ENCODE measurements around the gene ATXN7.

The ATXN7 gene

DNA sequence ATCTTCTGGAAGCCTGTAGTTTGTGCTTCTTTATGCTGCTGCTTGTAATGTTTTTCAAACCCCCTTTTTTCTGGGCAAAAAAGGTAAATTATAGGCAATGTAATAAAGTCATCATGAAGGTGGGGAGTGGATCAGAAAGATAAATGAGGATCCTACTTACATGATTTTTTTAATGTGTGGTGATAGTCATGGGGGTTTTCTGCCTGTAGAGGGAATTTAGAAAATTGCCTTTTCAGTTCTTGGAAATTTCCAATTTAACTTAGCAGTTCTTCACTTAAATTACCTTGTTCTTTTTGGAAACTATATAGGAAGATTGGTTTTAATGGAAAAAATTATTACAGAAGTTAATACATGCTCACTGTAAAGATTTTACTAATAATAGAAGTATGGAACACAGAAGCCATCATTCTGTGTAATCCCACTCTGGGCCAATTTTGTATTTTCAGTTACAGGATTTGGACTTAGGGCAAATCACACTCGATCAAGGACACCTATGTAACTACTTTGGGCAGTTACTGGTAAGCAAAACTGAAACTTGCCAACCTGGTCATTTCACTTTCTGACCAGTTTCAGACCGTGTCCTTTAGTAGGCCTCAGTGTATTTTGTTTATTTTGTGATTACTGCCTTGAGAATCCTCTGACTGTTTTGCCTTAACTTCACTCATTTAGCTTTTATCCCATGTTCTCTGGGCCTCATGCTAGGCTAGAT, 59.0 kb downstream of the ATXN7 start:
- Histone ChIP-seq H3K9ac (ENCODE audit: low read depth, low read length) (no peak overlapping the region), H3K36me3 (ENCODE audit: insufficient read depth, low read length) (peaks cover 3% of the 10 kb centered on the region; the same call in 1 of the 2 replicates), H3K4me1 (ENCODE audit: insufficient read depth, low read length) (no peaks in the 10 kb centered on the region), H3K9me3 (ENCODE audit: control insufficient read depth, insufficient read depth, low read length) (no peaks in the 10 kb centered on the region)

DNA sequence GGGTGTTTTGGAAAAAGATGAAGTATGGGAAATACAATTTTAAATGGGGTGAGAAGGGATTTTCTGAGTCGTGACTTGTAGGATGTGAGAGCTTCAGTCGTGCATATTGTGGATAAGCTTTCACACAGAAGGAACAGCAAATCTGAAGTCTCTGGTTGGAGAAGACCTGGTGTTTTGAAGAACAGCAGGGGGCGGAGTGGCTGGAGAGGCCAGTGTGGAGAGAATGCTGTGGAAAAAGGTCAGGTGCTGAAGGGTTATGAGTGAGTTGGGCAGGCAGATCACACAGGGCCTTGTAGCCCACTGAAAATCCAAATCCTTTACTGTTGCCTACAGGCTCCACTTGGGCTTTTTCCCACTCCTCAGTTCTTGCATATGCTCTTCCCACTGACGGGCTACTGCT, 62.6 kb downstream of the ATXN7 start:
- H3K36me3 ChIP-seq (ENCODE audit: insufficient read depth, low read length), result peaks cover 3% of the 10 kb centered on the region; the same call in 1 of the 2 replicates
- no peaks in the 10 kb centered on the region; the same call in 1 of the 2 replicates for H3K9me3 ChIP-seq (ENCODE audit: control insufficient read depth, insufficient read depth, low read length)
- no peak overlapping the region for H3K9ac ChIP-seq (ENCODE audit: low read depth, low read length)
- H3K4me1 ChIP-seq (ENCODE audit: insufficient read depth, low read length), result no peaks in the 10 kb centered on the region

DNA sequence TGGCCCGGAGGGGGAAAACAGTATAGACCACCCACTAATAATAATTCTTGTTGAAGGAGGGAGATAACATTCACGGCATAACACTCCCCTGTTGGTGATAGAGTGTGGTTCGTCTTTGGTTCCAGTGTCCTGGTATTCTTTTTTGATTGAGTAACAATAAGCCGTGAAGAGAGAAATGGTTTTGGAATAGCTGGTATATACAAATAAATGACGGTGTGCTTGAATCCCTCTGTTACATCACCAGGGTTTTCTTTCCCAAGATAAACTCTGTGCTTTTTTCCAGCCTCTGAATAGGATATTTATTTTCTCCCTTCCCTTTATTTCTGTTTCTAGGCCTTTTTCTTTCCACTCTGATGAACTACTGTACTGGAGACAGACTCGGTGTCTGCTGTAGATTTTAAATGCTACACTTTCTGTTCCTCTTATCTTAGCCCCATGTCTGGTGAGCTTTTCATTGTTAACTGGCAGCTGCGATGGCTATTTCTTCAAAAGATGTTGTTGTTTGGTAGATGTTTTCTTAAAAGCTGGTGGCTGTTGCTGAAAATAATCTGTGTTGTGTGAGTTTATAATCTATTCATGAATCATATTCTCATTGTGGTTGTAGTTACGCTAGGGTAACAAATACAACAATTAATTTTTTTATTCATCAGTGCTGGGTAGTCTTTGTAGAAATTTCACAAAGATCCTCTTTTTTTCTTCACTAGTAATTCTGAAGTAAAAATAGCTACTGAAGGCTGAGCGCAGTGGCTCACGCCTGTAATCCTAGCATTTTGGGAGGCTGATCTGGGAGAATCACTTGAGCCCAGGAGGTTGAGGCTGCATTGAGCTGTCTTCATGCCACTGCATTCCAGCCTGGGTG, 64.0 kb downstream of the ATXN7 start:
- Histone ChIP-seq H3K36me3 (ENCODE audit: insufficient read depth, low read length) (peaks cover 3% of the 10 kb centered on the region; the same call in 1 of the 2 replicates), H3K4me1 (ENCODE audit: insufficient read depth, low read length) (peaks cover 4% of the 10 kb centered on the region), H3K9ac (ENCODE audit: low read depth, low read length) (no peak overlapping the region), H3K9me3 (ENCODE audit: control insufficient read depth, insufficient read depth, low read length) (no peaks in the 10 kb centered on the region; the same call in 1 of the 2 replicates)

DNA sequence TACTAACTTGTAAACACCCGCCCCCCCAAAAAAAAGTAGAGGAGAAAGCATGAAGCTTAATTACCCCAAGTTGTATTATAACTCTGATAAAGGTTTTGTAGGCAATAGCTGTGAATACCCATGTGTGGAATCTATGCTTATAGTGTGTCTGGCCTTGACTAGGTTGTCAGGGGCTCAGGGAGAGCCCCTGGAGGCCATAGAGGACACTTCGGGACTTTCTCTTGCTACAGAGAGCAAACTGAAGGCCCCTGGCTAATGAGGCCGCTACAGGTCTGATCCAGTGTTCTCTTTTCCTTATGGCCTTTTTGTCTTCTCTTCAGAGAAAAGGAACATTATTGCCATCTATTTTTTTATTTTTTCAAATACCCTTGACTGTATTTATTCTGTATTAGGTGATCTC, 67.6 kb downstream of the ATXN7 start:
- Histone ChIP-seq H3K9me3 (ENCODE audit: control insufficient read depth, insufficient read depth, low read length) (no peaks in the 10 kb centered on the region; the same call in 1 of the 2 replicates), H3K9ac (ENCODE audit: low read depth, low read length) (no peak overlapping the region), H3K4me1 (ENCODE audit: insufficient read depth, low read length) (peaks cover 25% of the 10 kb centered on the region), H3K36me3 (ENCODE audit: insufficient read depth, low read length) (no peaks in the 10 kb centered on the region)

DNA sequence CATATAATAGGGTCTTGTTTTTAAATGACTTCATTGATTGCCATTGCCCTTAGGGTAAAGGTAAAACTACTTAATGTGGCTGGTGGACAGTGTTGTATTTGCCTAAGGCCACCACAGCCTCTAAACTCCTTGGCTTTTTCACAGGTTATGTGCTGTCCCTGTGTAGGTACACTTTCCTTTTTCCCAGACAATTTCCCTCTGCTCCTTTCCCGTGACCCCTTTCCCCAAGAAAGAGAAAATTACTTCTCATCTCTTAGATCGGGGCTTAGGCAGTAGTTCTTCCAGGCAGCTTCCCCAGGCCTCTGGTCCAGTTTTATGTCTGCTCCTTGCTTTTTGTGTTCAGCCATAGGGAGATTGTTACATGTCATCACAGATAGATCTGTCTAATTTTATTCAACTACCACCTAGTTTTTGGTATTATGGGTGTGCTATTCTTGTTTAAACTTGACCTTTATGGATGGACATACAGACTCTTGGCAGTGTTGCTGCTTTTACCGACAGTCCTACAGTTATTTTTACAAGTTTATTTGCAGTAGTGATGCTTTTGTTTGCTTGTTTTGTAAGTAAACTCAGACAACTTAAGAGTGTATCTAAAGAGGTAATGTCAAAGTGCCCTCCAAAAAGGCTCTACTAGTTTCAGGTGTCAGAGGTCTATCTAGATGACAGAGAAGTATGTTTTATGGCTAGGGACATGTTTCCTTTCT, 69.0 kb downstream of the ATXN7 start:
- H3K9ac ChIP-seq (ENCODE audit: low read depth, low read length), result no peak overlapping the region
- peaks cover 28% of the 10 kb centered on the region for H3K4me1 ChIP-seq (ENCODE audit: insufficient read depth, low read length)
- H3K36me3 ChIP-seq (ENCODE audit: insufficient read depth, low read length), result no peaks in the 10 kb centered on the region

DNA sequence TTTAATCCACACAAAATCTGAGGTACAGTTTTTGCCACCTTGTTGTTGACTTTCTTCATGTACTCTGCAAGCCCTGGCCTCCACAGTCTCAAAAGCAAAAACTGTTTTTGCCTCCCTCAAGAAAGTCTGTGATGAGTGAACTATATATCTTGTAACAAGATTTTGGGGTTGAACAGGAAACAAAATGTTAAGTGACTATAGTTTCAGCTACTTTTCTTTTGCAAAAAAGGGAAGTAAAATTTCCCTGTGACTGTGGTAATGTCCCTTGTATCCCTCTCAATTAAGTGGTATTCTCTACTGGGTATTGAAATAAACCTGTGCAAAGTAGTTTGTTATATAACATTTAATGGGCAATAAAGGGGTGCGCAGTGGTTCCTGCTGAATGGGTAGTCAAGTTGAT, 69.8 kb downstream of the ATXN7 start:
- H3K4me1 ChIP-seq (ENCODE audit: insufficient read depth, low read length), result peaks cover 31% of the 10 kb centered on the region
- no peaks in the 10 kb centered on the region for H3K36me3 ChIP-seq (ENCODE audit: insufficient read depth, low read length)
- no peak overlapping the region for H3K9ac ChIP-seq (ENCODE audit: low read depth, low read length)
- H3K9me3 ChIP-seq (ENCODE audit: control insufficient read depth, insufficient read depth, low read length), result no peaks in the 10 kb centered on the region; the same call in 1 of the 2 replicates

More for the DNA sequence above, 69.0 kb downstream of the ATXN7 start:
- H3K9me3 ChIP-seq (ENCODE audit: control insufficient read depth, insufficient read depth, low read length), result no peaks in the 10 kb centered on the region; the same call in 1 of the 2 replicates

DNA sequence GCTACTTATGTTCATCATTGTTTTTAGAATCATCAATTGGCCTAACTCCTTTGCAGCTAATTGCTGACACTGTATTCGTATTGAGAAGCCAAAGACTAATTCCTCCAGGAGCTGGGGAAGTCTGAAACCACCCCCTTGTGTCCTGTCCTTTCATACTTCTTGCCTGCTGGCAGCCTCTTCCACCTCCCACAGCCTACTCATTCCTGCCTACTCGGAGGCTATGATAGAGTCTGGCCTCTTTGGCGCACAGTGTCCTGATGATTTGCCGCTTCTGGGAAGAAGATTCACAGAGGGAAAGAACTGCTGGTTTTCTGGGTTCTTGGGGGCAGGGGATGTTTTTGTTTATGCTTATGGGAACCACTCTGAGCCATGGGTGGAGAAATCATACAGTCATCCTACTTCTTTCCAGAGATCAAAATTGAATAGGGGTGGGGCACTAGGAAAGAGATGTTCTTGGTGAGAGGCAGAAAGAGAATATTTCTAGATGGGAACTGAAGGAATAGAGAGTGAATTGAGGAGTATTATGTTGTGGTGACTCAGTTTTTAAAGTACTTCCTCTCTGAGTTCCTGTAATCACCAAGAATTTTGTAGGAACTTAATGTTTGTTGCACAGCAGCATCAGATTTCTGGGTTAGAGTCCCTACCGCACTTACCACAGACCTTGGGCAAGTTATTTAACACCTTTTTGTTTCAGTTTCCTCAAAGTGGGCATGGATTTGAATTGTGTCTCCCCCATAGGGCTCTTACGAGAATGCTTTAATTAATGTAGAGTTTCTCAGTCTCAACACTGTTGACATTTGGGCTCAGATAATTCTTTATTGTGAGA, 70.6 kb downstream of the ATXN7 start:
- H3K9ac ChIP-seq (ENCODE audit: low read depth, low read length), result no peak overlapping the region
- no peaks in the 10 kb centered on the region for H3K36me3 ChIP-seq (ENCODE audit: insufficient read depth, low read length)
- peaks cover 31% of the 10 kb centered on the region for H3K4me1 ChIP-seq (ENCODE audit: insufficient read depth, low read length)
- no peaks in the 10 kb centered on the region for H3K9me3 ChIP-seq (ENCODE audit: control insufficient read depth, insufficient read depth, low read length)

DNA sequence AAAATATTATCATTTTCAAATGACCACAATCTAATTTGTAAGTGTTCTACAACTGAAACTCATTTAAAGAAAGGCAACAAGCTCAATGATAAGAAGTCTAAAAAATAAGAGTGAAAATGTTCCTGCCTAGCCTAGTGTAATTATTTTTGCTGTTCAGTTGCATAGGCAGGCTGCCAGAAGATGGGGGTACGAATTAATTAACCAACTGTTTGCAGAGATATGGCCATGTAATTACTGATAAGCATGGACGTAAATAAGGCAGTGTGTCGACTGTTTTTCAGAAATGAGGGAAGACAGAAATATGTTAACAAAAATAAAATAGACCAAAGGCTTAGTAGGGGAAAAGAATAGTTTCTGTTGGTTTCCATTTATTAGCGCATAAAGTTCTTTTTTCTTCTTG, 73.3 kb downstream of the ATXN7 start:
- H3K4me1 ChIP-seq (ENCODE audit: insufficient read depth, low read length), result peaks cover 31% of the 10 kb centered on the region
- no peak overlapping the region for H3K9ac ChIP-seq (ENCODE audit: low read depth, low read length)
- H3K36me3 ChIP-seq (ENCODE audit: insufficient read depth, low read length), result no peaks in the 10 kb centered on the region
- H3K9me3 ChIP-seq (ENCODE audit: control insufficient read depth, insufficient read depth, low read length), result no peaks in the 10 kb centered on the region

DNA sequence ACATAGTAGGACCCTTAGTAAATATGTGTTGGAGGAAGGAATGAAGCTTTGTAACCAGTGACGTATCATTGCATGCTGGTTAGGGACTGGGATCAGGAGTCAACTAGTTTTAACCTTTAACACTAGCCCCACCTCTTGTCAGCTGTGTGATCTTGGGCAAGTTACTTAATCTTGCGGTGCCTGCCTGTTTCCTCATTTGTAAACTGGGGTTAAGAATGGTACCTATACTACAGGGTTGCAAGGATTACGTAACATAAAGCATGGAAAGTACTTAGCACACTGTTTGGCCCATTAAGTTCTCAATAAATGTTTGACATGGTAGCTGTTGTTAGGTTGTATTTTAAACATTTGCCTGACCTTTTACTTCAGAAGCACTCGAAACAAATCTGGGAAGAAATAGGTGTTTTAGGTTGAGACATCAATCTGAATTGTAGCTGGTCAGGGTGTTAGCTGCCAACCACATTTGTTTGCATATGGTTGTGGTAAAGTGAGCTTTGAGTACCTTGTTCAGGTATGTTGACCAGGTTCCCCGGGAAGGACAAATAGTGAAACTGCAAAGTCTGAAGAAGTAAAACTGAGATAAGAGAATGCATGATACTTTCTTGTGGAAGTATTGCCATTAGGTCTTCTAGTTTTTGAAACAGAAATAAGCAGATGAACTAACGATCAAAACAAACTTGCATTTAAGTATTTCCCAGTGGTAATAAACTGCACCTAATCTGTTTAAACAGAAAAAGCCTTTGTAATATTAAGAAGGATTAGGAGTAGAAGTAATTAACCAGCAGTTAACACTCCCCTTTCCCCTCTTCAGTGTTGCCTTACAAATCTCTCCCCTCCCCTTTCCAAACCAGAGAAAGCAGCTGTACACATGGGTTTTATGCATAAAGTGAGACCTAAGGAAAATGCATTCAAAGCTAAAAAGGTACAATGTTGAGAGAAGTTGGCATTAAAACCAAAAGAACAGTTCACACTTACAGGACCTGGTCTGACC, 74.3 kb downstream of the ATXN7 start:
- Histone ChIP-seq H3K36me3 (ENCODE audit: insufficient read depth, low read length) (no peaks in the 10 kb centered on the region), H3K4me1 (ENCODE audit: insufficient read depth, low read length) (peaks cover 24% of the 10 kb centered on the region), H3K9me3 (ENCODE audit: control insufficient read depth, insufficient read depth, low read length) (no peaks in the 10 kb centered on the region), H3K9ac (ENCODE audit: low read depth, low read length) (no peak overlapping the region)

DNA sequence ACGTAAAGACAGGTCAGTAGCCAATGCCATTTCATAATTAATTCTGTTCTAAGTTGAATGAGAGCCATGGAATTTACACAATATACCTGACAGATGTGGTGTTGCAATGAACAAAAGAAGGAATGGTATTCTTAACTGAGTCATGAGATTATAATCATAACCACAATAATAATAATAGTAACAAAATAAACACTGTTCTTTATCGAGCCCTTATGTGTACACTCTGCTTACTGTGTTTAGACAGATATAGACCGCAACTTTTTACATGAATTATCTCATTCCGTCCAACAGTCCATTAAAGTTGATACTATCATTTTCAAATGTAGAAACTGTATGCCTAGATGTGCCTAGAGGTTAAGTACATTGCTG, 76.7 kb downstream of the ATXN7 start:
- Histone ChIP-seq H3K9ac (ENCODE audit: low read depth, low read length) (no peak overlapping the region), H3K4me1 (ENCODE audit: insufficient read depth, low read length) (peaks cover 10% of the 10 kb centered on the region; the same call in 1 of the 2 replicates), H3K36me3 (ENCODE audit: insufficient read depth, low read length) (no peaks in the 10 kb centered on the region), H3K9me3 (ENCODE audit: control insufficient read depth, insufficient read depth, low read length) (no peaks in the 10 kb centered on the region)

DNA sequence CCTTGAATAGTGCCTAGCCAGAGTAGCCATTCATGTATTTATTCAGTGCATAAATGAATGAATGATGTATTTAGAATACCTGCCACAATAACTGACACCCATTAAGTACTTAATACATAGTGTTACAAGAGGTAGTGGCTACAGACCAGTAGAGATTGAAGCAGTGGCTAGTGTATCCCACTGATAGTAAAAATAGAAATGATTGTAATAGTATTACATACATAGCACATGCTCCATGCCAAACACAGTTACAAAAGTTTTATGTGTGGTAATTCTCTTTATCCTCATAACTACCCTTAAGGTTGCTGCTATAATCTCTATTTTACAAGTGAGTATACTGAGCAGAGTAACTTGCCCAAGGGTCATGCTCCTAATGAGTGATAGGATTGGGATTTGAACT, 78.9 kb downstream of the ATXN7 start:
- Histone ChIP-seq H3K36me3 (ENCODE audit: insufficient read depth, low read length) (no peaks in the 10 kb centered on the region), H3K4me1 (ENCODE audit: insufficient read depth, low read length) (peaks cover 8% of the 10 kb centered on the region; the same call in 1 of the 2 replicates), H3K9me3 (ENCODE audit: control insufficient read depth, insufficient read depth, low read length) (no peaks in the 10 kb centered on the region), H3K9ac (ENCODE audit: low read depth, low read length) (no peak overlapping the region)

DNA sequence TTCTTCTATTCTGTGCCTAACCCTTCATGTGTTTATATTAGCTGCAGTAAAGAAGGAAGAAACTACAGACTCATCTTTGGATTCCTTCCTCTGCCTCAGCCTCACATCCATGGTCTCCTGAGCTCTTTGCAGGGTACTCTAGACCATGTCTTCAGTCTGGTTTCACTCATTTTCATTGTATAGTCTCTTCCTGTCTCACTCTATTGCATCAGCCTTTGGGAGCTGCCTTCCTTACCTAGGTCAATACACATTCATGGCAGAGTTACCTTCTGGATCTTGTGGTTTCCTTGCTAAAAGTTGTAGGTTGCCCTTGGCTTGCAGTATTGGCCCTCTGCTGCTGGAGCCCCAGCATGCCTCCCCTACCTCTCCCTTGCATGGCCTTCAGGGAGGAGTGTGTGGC, 80.0 kb downstream of the ATXN7 start:
- Histone ChIP-seq H3K4me1 (ENCODE audit: insufficient read depth, low read length) (peaks cover 4% of the 10 kb centered on the region), H3K36me3 (ENCODE audit: insufficient read depth, low read length) (no peaks in the 10 kb centered on the region)

DNA sequence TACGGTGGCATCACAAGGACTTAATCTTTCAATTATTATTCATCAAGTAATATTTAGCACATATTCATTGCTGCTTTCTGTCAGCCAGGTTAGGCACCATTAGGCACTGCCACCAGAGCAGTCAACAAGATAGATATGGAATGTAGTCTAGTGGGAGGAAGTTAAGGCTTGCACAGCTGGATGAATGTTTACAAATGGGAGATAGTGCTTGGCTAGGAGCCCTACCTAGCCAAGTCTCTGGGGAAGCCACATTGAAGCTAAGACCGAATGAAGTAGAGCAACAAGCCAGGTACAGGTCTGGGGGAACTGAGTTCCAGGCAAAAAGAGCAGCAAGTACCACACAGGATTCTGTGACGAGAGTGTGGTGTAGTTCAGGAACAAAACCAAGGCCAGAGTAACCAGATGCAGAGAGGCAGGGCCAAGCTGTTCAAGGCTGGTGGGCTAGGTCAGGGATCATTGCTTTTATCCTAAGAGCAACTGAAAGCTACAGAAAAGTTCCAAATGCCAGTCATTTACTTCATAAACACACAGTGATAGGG, 82.0 kb downstream of the ATXN7 start:
- H3K4me1 ChIP-seq (ENCODE audit: insufficient read depth, low read length), result peaks cover 4% of the 10 kb centered on the region
- H3K9me3 ChIP-seq (ENCODE audit: control insufficient read depth, insufficient read depth, low read length), result no peaks in the 10 kb centered on the region
- no peaks in the 10 kb centered on the region for H3K36me3 ChIP-seq (ENCODE audit: insufficient read depth, low read length)
- no peak overlapping the region for H3K9ac ChIP-seq (ENCODE audit: low read depth, low read length)

More for the DNA sequence above, 80.0 kb downstream of the ATXN7 start:
- Histone ChIP-seq H3K9me3 (ENCODE audit: control insufficient read depth, insufficient read depth, low read length) (no peaks in the 10 kb centered on the region), H3K9ac (ENCODE audit: low read depth, low read length) (no peak overlapping the region)
